ENCODE measurements around the gene CLPTM1L. TPM values are rescaled to one million over a fixed set of nuclear protein-coding genes. Genes with fewer than 3 reads are reported as not detected.
A peak's percentile ranks its signal among the peaks of the same experiment; 100 is the strongest.

Gene CLPTM1L
- total RNA-seq, 1 experiment from 2014 or later, result 146 TPM

GRCh38 chr5:1346627-1347440 lies 1.9 kb upstream of the CLPTM1L start:
- H3K9me3 ChIP-seq (ENCODE audit: low read depth, low read length, poor library complexity, severe bottlenecking), result no peaks in the 10 kb centered on the region
- no peak for DNase-seq (ENCODE audit: low spot score)
- ChIA-PET CTCF (interaction anchor here (0.7 kb wide), 1 partner anchor 155 kb away, joined by 11 read pairs; no protein-coding TSS in a partner anchor), POLR2A (ENCODE audit: low non-redundant PET) (no interaction called here)
- peaks cover 6% of the 10 kb centered on the region for H3K4me1 ChIP-seq (ENCODE audit: insufficient read depth, low read length, poor library complexity, severe bottlenecking)
- H3K4me3 ChIP-seq (ENCODE audit: low read depth, low read length, poor library complexity, severe bottlenecking), result no peak overlapping the region
- no TSS peak for BruUV-seq (replicated peaks)
- H3K27ac ChIP-seq (ENCODE audit: low read depth, low read length, poor library complexity, severe bottlenecking), result no peak overlapping the region
- TF ChIP-seq EZH2 (IDR thresholded peaks at IDR 0.05; ENCODE audit: borderline replicate concordance, low read depth, low read length, poor library complexity, severe bottlenecking), result no peak
- TF ChIP-seq CTCF (conservative IDR thresholded peaks at IDR 0.05; ENCODE audit: low read depth, low read length), result no peak
- H3K36me3 ChIP-seq (ENCODE audit: insufficient read depth, low read length, poor library complexity, severe bottlenecking), result peaks cover 15% of the 10 kb centered on the region
- peaks cover 16% of the 10 kb centered on the region for H3K27me3 ChIP-seq (replicated peaks; ENCODE audit: insufficient read depth, low read depth, low read length, poor library complexity)
- intact Hi-C loops (cut with micrococcal nuclease; ENCODE audit: unreplicated experiment), result no loop called here

- ChIA-PET POLR2A (ENCODE audit: low non-redundant PET) (no interaction called here), CTCF (no interaction called here)
- Histone ChIP-seq H3K9me3 (ENCODE audit: low read depth, low read length, poor library complexity, severe bottlenecking) (no peaks in the 10 kb centered on the region), H3K4me1 (ENCODE audit: insufficient read depth, low read length, poor library complexity, severe bottlenecking) (peaks cover 6% of the 10 kb centered on the region), H3K27ac (ENCODE audit: low read depth, low read length, poor library complexity, severe bottlenecking) (peak overlapping the region; percentile 71), H3K27me3 (replicated peaks; ENCODE audit: insufficient read depth, low read depth, low read length, poor library complexity) (peaks cover 11% of the 10 kb centered on the region), H3K4me3 (ENCODE audit: low read depth, low read length, poor library complexity, severe bottlenecking) (peak overlapping the region; percentile 71), H3K36me3 (ENCODE audit: insufficient read depth, low read length, poor library complexity, severe bottlenecking) (peaks cover 23% of the 10 kb centered on the region)
- DNase-seq (ENCODE audit: low spot score), result no peak
- TF ChIP-seq CTCF (conservative IDR thresholded peaks at IDR 0.05; ENCODE audit: low read depth, low read length) (no peak), EZH2 (IDR thresholded peaks at IDR 0.05; ENCODE audit: borderline replicate concordance, low read depth, low read length, poor library complexity, severe bottlenecking) (no peak)
- intact Hi-C loops (cut with micrococcal nuclease; ENCODE audit: unreplicated experiment), result no loop called here
- no TSS peak for BruUV-seq (replicated peaks)
Measured at GRCh38 chr5:1345876-1346626, 1.2 kb upstream of the CLPTM1L start.

GRCh38 chr5:1343931-1344901 lies 683 bp downstream of the CLPTM1L start:
- H3K36me3 ChIP-seq (ENCODE audit: insufficient read depth, low read length, poor library complexity, severe bottlenecking), result peaks cover 35% of the 10 kb centered on the region
- DNase-seq (ENCODE audit: low spot score), result peak; percentile 4
- peak overlapping the region; percentile 71 for H3K4me3 ChIP-seq (ENCODE audit: low read depth, low read length, poor library complexity, severe bottlenecking)
- peak overlapping the region; percentile 69 for H3K27ac ChIP-seq (ENCODE audit: low read depth, low read length, poor library complexity, severe bottlenecking)
- intact Hi-C loops (cut with micrococcal nuclease; ENCODE audit: unreplicated experiment), result no loop called here
- no peaks in the 10 kb centered on the region for H3K27me3 ChIP-seq (replicated peaks; ENCODE audit: insufficient read depth, low read depth, low read length, poor library complexity)
- H3K9me3 ChIP-seq (ENCODE audit: low read depth, low read length, poor library complexity, severe bottlenecking), result no peaks in the 10 kb centered on the region
- TSS peak; percentile 63 for BruUV-seq (replicated peaks)
- ChIA-PET POLR2A (ENCODE audit: low non-redundant PET) (no interaction called here), CTCF (no interaction called here)
- H3K4me1 ChIP-seq (ENCODE audit: insufficient read depth, low read length, poor library complexity, severe bottlenecking), result peaks cover 6% of the 10 kb centered on the region
- no peak for TF ChIP-seq EZH2 (IDR thresholded peaks at IDR 0.05; ENCODE audit: borderline replicate concordance, low read depth, low read length, poor library complexity, severe bottlenecking)

Measured in A673 (cell line).